ENCODE data around the gene PSD. TPM values are rescaled to one million over a fixed set of nuclear protein-coding genes. Genes with fewer than 3 reads are reported as not detected.

The PSD gene
- total and polyA plus RNA-seq, 10 of the 15 experiments (the other 5 are each of a cell fraction or from before 2014, with no cell fraction given): 0.11 to 2.0 (median 0.49) TPM; not detected in 2

DNA sequence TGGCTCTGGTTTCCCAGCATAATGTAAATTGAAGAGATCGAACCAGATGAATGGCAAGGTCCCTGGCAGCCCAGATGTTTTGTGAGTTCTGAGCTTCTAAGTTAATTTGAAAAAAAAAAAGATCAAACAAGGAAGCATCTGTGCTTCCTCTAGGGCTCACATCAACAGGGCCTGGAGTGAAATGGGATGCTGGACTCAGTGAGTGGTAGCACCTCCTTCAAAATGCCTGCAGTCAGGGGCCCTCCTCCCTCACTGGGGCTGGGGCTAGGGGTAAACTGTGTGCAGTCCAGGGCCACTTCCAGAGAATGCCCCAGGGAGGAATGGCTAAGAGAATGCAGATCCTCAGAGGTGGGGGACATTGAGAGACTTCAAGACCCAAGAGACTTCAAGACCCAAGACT, 19.8 kb upstream of the PSD start (continued):
- TF ChIP-seq BHLHE40 (IDR thresholded peaks at IDR 0.05; ENCODE audit: borderline replicate concordance in 1 of 2, low read depth in 2 of 2, low read length in 1 of 2) (no peak), TCF12 (IDR thresholded peaks at IDR 0.05; ENCODE audit: low read depth, low read length) (no peak)

DNA sequence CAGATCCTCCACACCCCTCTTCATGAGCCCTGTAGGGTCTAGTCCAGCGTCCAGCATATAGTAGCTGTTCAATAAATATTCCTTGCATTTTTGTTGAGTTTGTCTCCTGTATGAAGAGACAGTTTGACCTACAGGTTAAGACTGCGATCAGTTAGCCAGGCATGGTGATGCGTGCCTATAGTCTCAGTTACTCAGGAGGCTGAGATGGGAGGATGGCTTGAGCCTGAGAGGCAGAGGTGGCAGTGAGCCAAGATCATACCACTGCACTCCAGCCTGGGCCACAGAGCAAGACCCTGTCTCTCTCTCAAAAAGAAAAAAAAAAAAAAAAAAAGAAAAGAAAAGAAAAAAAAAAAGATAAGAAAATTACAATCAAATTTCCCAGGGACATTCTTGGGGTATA, 18.9 kb upstream of the PSD start:
- intact Hi-C loops (cut with micrococcal nuclease; ENCODE audit: unreplicated experiment): no loop called here
- H4K20me1 ChIP-seq (ENCODE audit: control insufficient read depth, insufficient read depth): no peaks in the 10 kb centered on the region
- ChIA-PET SMC1A (ENCODE audit: uncharacterized antibody, unreplicated experiment) (no interaction called here), CTCF (interaction anchor here (1.7 kb wide), 1 partner anchor 44 kb away, joined by 3 read pairs; no protein-coding TSS in a partner anchor), POLR2A (interaction anchor here (1.3 to 3.0 kb wide), 2 partner anchors 13 to 16 kb away, joined by 14 to 28 read pairs; partner anchors contain the start of genes C10orf95 and FBXL15), RAD21 (ENCODE audit: unreplicated experiment) (interaction anchor here (3.0 kb wide), 1 partner anchor 13 kb away, joined by 16 read pairs; the partner anchor contains the start of gene C10orf95)
- ATAC-seq: no peak
- H3K36me3 ChIP-seq (ENCODE audit: control insufficient read depth in 2 of 2, insufficient read depth in 2 of 2, low read length in 1 of 2): no peaks in the 10 kb centered on the region
- no peaks in the 10 kb centered on the region; the same call in 1 of the 2 replicates for H3K79me2 ChIP-seq (ENCODE audit: control insufficient read depth, insufficient read depth, low read length)
- H3K27ac ChIP-seq (ENCODE audit: control insufficient read depth, insufficient read depth): no peak overlapping the region
- H3K4me1 ChIP-seq (ENCODE audit: control insufficient read depth, insufficient read depth, low read length): peaks cover 22% of the 10 kb centered on the region
- TF ChIP-seq CEBPB (IDR thresholded peaks at IDR 0.05; ENCODE audit: borderline replicate concordance in 1 of 2, low read depth in 2 of 2, low read length in 2 of 2) (no peak), KDM1A (IDR thresholded peaks at IDR 0.05; ENCODE audit: borderline replicate concordance) (no peak), MEF2A (IDR thresholded peaks at IDR 0.05; ENCODE audit: insufficient read depth, low read depth, low read length) (no peak), SMAD1 (IDR thresholded peaks at IDR 0.05; ENCODE audit: low read depth, partially characterized antibody) (no peak), GABPA (IDR thresholded peaks at IDR 0.05; ENCODE audit: low read depth) (no peak), TAF1 (IDR thresholded peaks at IDR 0.05; ENCODE audit: borderline replicate concordance, low read depth, low read length) (no peak), JUND (IDR thresholded peaks at IDR 0.05; ENCODE audit: low read depth, low read length) (no peak), BRCA1 (IDR thresholded peaks at IDR 0.05; ENCODE audit: low read depth, low read length) (no peak), RB1 (IDR thresholded peaks at IDR 0.05; ENCODE audit: borderline replicate concordance) (no peak)
- TF ChIP-seq, protein P1, sequence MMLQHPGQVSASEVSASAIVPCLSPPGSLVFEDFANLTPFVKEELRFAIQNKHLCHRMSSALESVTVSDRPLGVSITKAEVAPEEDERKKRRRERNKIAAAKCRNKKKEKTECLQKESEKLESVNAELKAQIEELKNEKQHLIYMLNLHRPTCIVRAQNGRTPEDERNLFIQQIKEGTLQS (IDR thresholded peaks at IDR 0.05; ENCODE audit: borderline replicate concordance, extremely low read depth, low read depth, low read length): no peak
- in situ Hi-C loops (cut with MboI): no loop called here
- no peak for DNase-seq (ENCODE audit: low read depth, low spot score)
- H3K4me2 ChIP-seq (ENCODE audit: control insufficient read depth, insufficient read depth): no peak overlapping the region
- H3K9ac ChIP-seq (ENCODE audit: control insufficient read depth, insufficient read depth, low read length): no peak overlapping the region
- no peak overlapping the region for H2AFZ ChIP-seq (ENCODE audit: control insufficient read depth, low read depth, low read length)
- no peaks in the 10 kb centered on the region for H3K27me3 ChIP-seq (replicated peaks in 1 of 2; ENCODE audit: control insufficient read depth in 2 of 2, insufficient read depth in 2 of 2, low read length in 1 of 2)
- 81% methylated on average over 3 of the region's 3 CpGs for WGBS (ENCODE audit: insufficient coverage, insufficient replicate concordance, low lambda C conversion rate, missing lambda C conversion rate)
- H3K4me3 ChIP-seq: no peak overlapping the region
- H3K9me3 ChIP-seq (replicated peaks; ENCODE audit: control insufficient read depth, insufficient read depth, low read length): no peaks in the 10 kb centered on the region
- BruUV-seq (replicated peaks): no TSS peak
- FAIRE-seq: no peak

Measured in GM12878 (cell line).